ENCODE data around the gene KCNS1.

Gene KCNS1

GRCh38 chr20:45104786-45105185 is 3.9 kb upstream of the KCNS1 start:
- no peaks in the 10 kb centered on the region for H3K79me2 ChIP-seq (ENCODE audit: insufficient read depth, low read length)
- no peaks in the 10 kb centered on the region for H3K9me2 ChIP-seq (ENCODE audit: low read depth, low read length)
- H3K4me1 ChIP-seq (ENCODE audit: insufficient read depth, low read length, severe bottlenecking), result no peaks in the 10 kb centered on the region
- H2AFZ ChIP-seq (ENCODE audit: low read length), result no peak overlapping the region
- H3K9ac ChIP-seq (ENCODE audit: low read length), result no peak overlapping the region
- H3K4me3 ChIP-seq (ENCODE audit: low read depth, low read length, poor library complexity, severe bottlenecking), result no peak overlapping the region
- H3K4me2 ChIP-seq (ENCODE audit: low read length), result no peak overlapping the region
- H3K27ac ChIP-seq (ENCODE audit: low read depth, low read length, poor library complexity, severe bottlenecking), result no peak overlapping the region
- no peaks in the 10 kb centered on the region for H4K20me1 ChIP-seq (ENCODE audit: insufficient read depth, low read length)
- peaks cover 4% of the 10 kb centered on the region; the same call in 1 of the 2 replicates for H3K27me3 ChIP-seq (ENCODE audit: insufficient read depth, low read length)
- no peak for TF ChIP-seq EZH2 (IDR thresholded peaks at IDR 0.05; ENCODE audit: borderline replicate concordance, low read length)
- TF ChIP-seq CTCF (IDR thresholded peaks at IDR 0.05; ENCODE audit: low read length), result no peak
- no peaks in the 10 kb centered on the region for H3K36me3 ChIP-seq (ENCODE audit: insufficient read depth, low read length)
- H3F3A ChIP-seq (ENCODE audit: insufficient read depth, low read length), result no peaks in the 10 kb centered on the region
- H3K9me3 ChIP-seq (ENCODE audit: low read length), result no peaks in the 10 kb centered on the region

DNA sequence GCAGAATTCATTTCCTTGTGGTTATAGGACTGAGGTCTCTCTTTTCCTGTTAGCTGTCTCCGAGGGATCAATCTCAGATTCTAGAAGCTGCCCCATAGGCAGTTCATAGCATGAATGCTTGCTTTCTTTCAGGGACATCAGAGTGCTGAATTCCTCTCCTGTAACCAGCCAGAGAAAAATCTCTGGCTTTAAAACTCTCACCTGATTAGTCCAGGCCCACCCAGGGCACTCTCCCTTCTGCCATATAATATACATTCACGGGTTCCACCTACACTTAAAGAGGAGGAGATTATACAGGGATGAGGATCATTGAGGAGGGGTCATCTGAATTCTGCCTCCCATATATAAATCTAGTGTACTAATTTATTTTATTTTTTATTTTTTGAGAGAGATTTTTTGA is 2.1 kb upstream of the KCNS1 start:
- no peak overlapping the region for H3K4me3 ChIP-seq (ENCODE audit: low read depth, low read length, poor library complexity, severe bottlenecking)
- no peaks in the 10 kb centered on the region for H4K20me1 ChIP-seq (ENCODE audit: insufficient read depth, low read length)
- H3K4me2 ChIP-seq (ENCODE audit: low read length), result no peak overlapping the region
- TF ChIP-seq CTCF (IDR thresholded peaks at IDR 0.05; ENCODE audit: low read length), result no peak
- no peak for TF ChIP-seq EZH2 (IDR thresholded peaks at IDR 0.05; ENCODE audit: borderline replicate concordance, low read length)
- H3K9me3 ChIP-seq (ENCODE audit: low read length), result no peaks in the 10 kb centered on the region
- H3K27me3 ChIP-seq (ENCODE audit: insufficient read depth, low read length), result peaks cover 4% of the 10 kb centered on the region; the same call in 1 of the 2 replicates
- H3K27ac ChIP-seq (ENCODE audit: low read depth, low read length, poor library complexity, severe bottlenecking), result no peak overlapping the region
- H3K9ac ChIP-seq (ENCODE audit: low read length), result no peak overlapping the region
- H3F3A ChIP-seq (ENCODE audit: insufficient read depth, low read length), result no peaks in the 10 kb centered on the region
- no peaks in the 10 kb centered on the region for H3K9me2 ChIP-seq (ENCODE audit: low read depth, low read length)
- H3K36me3 ChIP-seq (ENCODE audit: insufficient read depth, low read length), result no peaks in the 10 kb centered on the region
- no peak overlapping the region for H2AFZ ChIP-seq (ENCODE audit: low read length)
- H3K79me2 ChIP-seq (ENCODE audit: insufficient read depth, low read length), result no peaks in the 10 kb centered on the region
- no peaks in the 10 kb centered on the region for H3K4me1 ChIP-seq (ENCODE audit: insufficient read depth, low read length, severe bottlenecking)

GRCh38 chr20:45101333-45101850 is 465 bp upstream of the KCNS1 start:
- Histone ChIP-seq H3K27ac (ENCODE audit: low read depth, low read length, poor library complexity, severe bottlenecking) (no peak overlapping the region), H3K9me2 (ENCODE audit: low read depth, low read length) (no peaks in the 10 kb centered on the region), H3K79me2 (ENCODE audit: insufficient read depth, low read length) (no peaks in the 10 kb centered on the region), H4K20me1 (ENCODE audit: insufficient read depth, low read length) (no peaks in the 10 kb centered on the region), H3K4me3 (ENCODE audit: low read depth, low read length, poor library complexity, severe bottlenecking) (no peak overlapping the region), H3K9ac (ENCODE audit: low read length) (no peak overlapping the region), H3K4me1 (ENCODE audit: insufficient read depth, low read length, severe bottlenecking) (no peaks in the 10 kb centered on the region), H3K27me3 (ENCODE audit: insufficient read depth, low read length) (peaks cover 4% of the 10 kb centered on the region; the same call in 1 of the 2 replicates), H3K4me2 (ENCODE audit: low read length) (no peak overlapping the region; the same call in 1 of the 2 replicates), H3F3A (ENCODE audit: insufficient read depth, low read length) (no peaks in the 10 kb centered on the region), H2AFZ (ENCODE audit: low read length) (no peak overlapping the region), H3K36me3 (ENCODE audit: insufficient read depth, low read length) (no peaks in the 10 kb centered on the region), H3K9me3 (ENCODE audit: low read length) (no peaks in the 10 kb centered on the region)
- TF ChIP-seq CTCF (IDR thresholded peaks at IDR 0.05; ENCODE audit: low read length) (no peak), EZH2 (IDR thresholded peaks at IDR 0.05; ENCODE audit: borderline replicate concordance, low read length) (no peak)

All from OCI-LY1 (cell line).